NCI-H526 treated with DMSO at 0.1 percent for 48 hours (cell line): Measurements from ENCODE around the gene FKBP5.
"Not testable (repeated sequence)": the region's sequence is repeated elsewhere in the genome, so short reads cannot be mapped to it uniquely, and the experiment has no call there.

Experiments
- DNase-seq: peaks from one replicate; lab custom pipeline; 2025; lab: John Stamatoyannopoulos, UW

The FKBP5 gene

GRCh38 chr6:35690006-35690405 is 1.3 kb upstream of the FKBP5 start:
- DNase-seq, result not testable (repeated sequence)

- peak; percentile 84 for DNase-seq
Observed at GRCh38 chr6:35687658-35688604, 784 bp downstream of the FKBP5 start.

GRCh38 chr6:35686873-35687555 is 1.7 kb downstream of the FKBP5 start:
- no peak for DNase-seq

- no peak for DNase-seq
Observed at GRCh38 chr6:35686436-35686835, 2.3 kb downstream of the FKBP5 start.

- DNase-seq, result no peak
Observed at GRCh38 chr6:35683267-35683666, 5.4 kb downstream of the FKBP5 start.

GRCh38 chr6:35681298-35681697 is 7.4 kb downstream of the FKBP5 start:
- DNase-seq, result no peak

- DNase-seq, result no peak
Observed at GRCh38 chr6:35679399-35679798, 9.3 kb downstream of the FKBP5 start.

GRCh38 chr6:35678814-35679213 is 9.9 kb downstream of the FKBP5 start:
- DNase-seq, result no peak

GRCh38 chr6:35678021-35678654 is 10.6 kb downstream of the FKBP5 start:
- DNase-seq, result no peak

GRCh38 chr6:35677456-35677855 is 11.3 kb downstream of the FKBP5 start:
- no peak for DNase-seq

GRCh38 chr6:35675871-35676459 is 12.8 kb downstream of the FKBP5 start:
- DNase-seq, result no peak

- DNase-seq, result no peak
Observed at GRCh38 chr6:35674594-35674993, 14.1 kb downstream of the FKBP5 start.

- DNase-seq, result no peak
Observed at GRCh38 chr6:35673755-35674154, 15.0 kb downstream of the FKBP5 start.

- not testable (repeated sequence) for DNase-seq
Observed at GRCh38 chr6:35673284-35673666, 15.4 kb downstream of the FKBP5 start.

- not testable (repeated sequence) for DNase-seq
Observed at GRCh38 chr6:35670453-35670852, 18.3 kb downstream of the FKBP5 start.

- no peak for DNase-seq
Observed at GRCh38 chr6:35669451-35670045, 19.2 kb downstream of the FKBP5 start.

GRCh38 chr6:35668744-35669450 is 19.8 kb downstream of the FKBP5 start:
- DNase-seq, result no peak

- no peak for DNase-seq
Observed at GRCh38 chr6:35668096-35668495, 20.6 kb downstream of the FKBP5 start.

- no peak for DNase-seq
Observed at GRCh38 chr6:35665573-35665972, 23.1 kb downstream of the FKBP5 start.

- DNase-seq, result no peak
Observed at GRCh38 chr6:35664945-35665344, 23.8 kb downstream of the FKBP5 start.
